GM06990 (cell line): ENCODE data around the gene FER.

Experiments used
- DNase-seq: peaks from one replicate; pipeline ENCODE4 v3.0.0-alpha.2; 2011; ENCODE audit not compliant: insufficient read length; ENCODE audit errors: extremely low read depth
- H3K27me3 ChIP-seq: replicated peaks from 2 replicates; pipeline ENCODE4 v1.6.0; 2011; ENCODE audit warnings: low read length; ENCODE audit not compliant: control insufficient read depth, insufficient read depth
- H3K36me3 ChIP-seq: 2 replicates; pipeline ENCODE4 v1.5.1; 2011; ENCODE audit warnings: low read length; ENCODE audit not compliant: control insufficient read depth, insufficient read depth
- H3K4me3 ChIP-seq: replicated peaks from 2 replicates; pipeline ENCODE4 v1.5.1; 2011; ENCODE audit warnings: low read depth, mild to moderate bottlenecking, control low read depth, low read length
- CTCF ChIP-seq: IDR thresholded peaks from 2 replicates; pipeline ENCODE4 v1.5.1; 2011; ENCODE audit warnings: low read length, control low read depth, mild to moderate bottlenecking, inconsistent platforms; ENCODE audit not compliant: insufficient read depth, poor library complexity, severe bottlenecking

Gene FER

DNA sequence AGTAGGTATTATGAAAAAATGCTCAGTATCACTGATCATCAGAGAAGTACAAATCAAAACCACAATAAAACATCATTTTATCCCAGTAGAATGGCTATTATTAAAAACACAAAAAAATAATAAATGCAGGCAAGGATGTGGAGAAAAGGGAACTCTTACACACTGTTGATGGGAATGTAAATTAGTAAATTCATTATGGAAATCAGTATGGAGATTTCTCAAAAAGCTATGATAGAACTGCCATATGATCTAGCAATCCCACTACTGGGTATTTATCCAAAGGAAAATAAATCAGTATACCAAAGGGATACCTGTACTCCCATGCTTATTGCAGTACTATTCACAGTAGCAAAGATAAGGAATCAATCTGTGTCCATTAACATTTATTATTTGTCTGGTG lies 209.6 kb downstream of the FER start:
- no peaks in the 10 kb centered on the region for H3K36me3 ChIP-seq
- TF ChIP-seq CTCF, result no peak
- no peaks in the 10 kb centered on the region for H3K27me3 ChIP-seq
- DNase-seq, result no peak
- no peak overlapping the region for H3K4me3 ChIP-seq

GRCh38 chr5:108966910-108967309 lies 219.2 kb downstream of the FER start:
- TF ChIP-seq CTCF, result no peak
- H3K27me3 ChIP-seq, result no peaks in the 10 kb centered on the region
- H3K4me3 ChIP-seq, result no peak overlapping the region
- DNase-seq, result no peak
- H3K36me3 ChIP-seq, result no peaks in the 10 kb centered on the region

DNA sequence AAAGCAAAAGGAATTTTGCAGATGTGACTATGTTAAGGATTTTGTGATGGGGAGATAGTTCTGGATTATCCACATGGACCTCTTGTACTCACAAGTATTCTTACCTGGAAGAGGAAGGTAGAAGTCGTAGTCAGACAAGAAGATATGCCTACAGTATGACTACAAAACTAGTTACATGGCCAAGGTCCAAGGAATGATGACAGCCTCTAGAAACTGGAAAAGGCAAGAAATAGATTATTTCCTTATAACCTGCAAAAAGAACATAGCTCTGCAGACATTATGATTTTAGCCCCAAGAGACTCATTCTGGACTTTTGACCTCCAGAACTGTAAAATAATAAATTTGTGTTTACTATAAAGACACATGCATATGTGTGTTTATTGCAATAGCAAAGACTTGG lies 226.9 kb downstream of the FER start:
- Histone ChIP-seq H3K4me3 (no peak overlapping the region), H3K27me3 (no peaks in the 10 kb centered on the region), H3K36me3 (no peaks in the 10 kb centered on the region)
- TF ChIP-seq CTCF, result no peak
- no peak for DNase-seq

DNA sequence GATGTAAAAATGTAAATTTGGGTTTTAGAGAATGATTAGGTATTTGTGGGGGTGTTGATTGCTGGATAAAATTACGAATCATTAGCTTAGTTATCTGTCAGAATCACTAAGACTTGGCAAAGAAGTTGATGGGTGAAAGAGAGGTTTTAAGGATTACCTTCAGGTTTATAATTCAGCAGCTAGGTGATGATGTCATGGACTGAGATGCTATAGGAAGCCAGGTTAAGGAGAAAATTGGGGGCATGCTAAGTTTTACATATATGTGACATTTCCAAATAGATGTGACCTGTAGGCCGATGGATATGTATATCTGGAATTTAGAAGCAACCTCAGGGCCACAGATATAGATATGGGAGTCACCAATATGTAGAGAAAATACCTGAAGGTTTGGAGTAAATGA lies 228.0 kb downstream of the FER start:
- Histone ChIP-seq H3K36me3 (no peaks in the 10 kb centered on the region), H3K4me3 (no peak overlapping the region), H3K27me3 (no peaks in the 10 kb centered on the region)
- no peak for TF ChIP-seq CTCF
- DNase-seq, result no peak

- no peaks in the 10 kb centered on the region for H3K27me3 ChIP-seq
- DNase-seq, result no peak
- H3K36me3 ChIP-seq, result no peaks in the 10 kb centered on the region
- TF ChIP-seq CTCF, result no peak
- no peak overlapping the region for H3K4me3 ChIP-seq
These were observed 235.9 kb downstream of the FER start for GRCh38 chr5:108983461-108984092.
